ENCODE results near the gene MFN2.

The MFN2 gene

DNA sequence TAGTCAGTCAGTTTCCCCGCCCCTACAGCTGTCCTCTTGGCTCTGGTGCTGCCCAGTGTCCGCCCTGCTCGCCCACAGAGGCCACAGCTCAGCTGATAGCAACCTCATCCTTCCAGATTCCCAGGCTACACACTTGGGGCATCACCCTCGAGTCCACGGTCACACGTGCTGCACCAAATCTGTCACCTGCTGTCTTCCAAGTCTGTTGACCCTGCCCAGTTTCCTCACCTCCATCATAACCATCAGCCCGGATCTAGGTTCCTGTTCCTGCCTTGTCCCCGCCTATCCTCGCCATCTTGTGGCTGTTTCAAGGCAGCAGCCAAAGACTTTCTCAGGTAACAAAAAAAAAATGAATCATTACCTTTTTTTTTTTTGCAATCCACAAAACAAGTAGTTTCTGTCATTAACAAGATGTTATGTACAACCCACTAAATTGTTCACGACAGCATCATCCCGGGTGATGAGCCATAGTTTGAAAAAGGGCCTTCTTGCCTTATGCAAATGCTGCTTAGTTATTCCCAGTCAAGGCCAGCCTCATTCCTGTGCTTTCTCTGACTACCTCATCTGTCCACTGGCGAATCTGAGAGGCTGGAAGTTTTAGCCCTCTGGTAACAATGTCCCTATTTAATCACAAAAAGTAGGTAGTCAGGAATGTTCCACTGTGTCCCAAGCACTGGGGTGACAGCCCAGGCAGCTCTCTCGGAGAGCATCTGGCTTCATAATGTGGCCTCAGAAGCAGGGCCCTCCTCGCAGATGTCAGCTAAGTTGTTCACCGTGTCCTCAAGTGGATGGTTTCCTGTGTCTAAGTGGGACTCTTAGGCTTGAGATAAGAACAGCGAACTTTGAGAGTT lies 34.1 kb downstream of the MFN2 start:
- no peaks in the 10 kb centered on the region for H3K4me1 ChIP-seq (ENCODE audit: low read length)
- no peaks in the 10 kb centered on the region for H3K9me2 ChIP-seq (replicated peaks; ENCODE audit: insufficient read depth, low read length)
- no peak overlapping the region for H2AFZ ChIP-seq (ENCODE audit: low read length)
- H3K9me3 ChIP-seq (replicated peaks; ENCODE audit: insufficient read depth, low read length): no peaks in the 10 kb centered on the region
- no peak overlapping the region for H3K27ac ChIP-seq (ENCODE audit: low read length)
- H3K9ac ChIP-seq (ENCODE audit: low read length): no peak overlapping the region
- no peak overlapping the region for H3K4me3 ChIP-seq (ENCODE audit: low read length)
- no peaks in the 10 kb centered on the region for H3K79me2 ChIP-seq (ENCODE audit: low read length)
- no peak overlapping the region for H3K4me2 ChIP-seq (ENCODE audit: low read depth, low read length)
- H3K27me3 ChIP-seq (replicated peaks; ENCODE audit: insufficient read depth, low read length): no peaks in the 10 kb centered on the region
- TF ChIP-seq EZH2 (optimal IDR thresholded peaks at IDR 0.05; ENCODE audit: low read depth, low read length) (no peak), EZH2phosphoT487 (IDR thresholded peaks at IDR 0.05; ENCODE audit: low read length) (no peak)
- TF ChIP-seq, protein P1, sequence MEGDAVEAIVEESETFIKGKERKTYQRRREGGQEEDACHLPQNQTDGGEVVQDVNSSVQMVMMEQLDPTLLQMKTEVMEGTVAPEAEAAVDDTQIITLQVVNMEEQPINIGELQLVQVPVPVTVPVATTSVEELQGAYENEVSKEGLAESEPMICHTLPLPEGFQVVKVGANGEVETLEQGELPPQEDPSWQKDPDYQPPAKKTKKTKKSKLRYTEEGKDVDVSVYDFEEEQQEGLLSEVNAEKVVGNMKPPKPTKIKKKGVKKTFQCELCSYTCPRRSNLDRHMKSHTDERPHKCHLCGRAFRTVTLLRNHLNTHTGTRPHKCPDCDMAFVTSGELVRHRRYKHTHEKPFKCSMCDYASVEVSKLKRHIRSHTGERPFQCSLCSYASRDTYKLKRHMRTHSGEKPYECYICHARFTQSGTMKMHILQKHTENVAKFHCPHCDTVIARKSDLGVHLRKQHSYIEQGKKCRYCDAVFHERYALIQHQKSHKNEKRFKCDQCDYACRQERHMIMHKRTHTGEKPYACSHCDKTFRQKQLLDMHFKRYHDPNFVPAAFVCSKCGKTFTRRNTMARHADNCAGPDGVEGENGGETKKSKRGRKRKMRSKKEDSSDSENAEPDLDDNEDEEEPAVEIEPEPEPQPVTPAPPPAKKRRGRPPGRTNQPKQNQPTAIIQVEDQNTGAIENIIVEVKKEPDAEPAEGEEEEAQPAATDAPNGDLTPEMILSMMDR (IDR thresholded peaks at IDR 0.05; ENCODE audit: low read length): no peak
- no peak for DNase-seq
- no peaks in the 10 kb centered on the region for H3F3A ChIP-seq (ENCODE audit: insufficient read depth, low read length)
- no peaks in the 10 kb centered on the region for H3K36me3 ChIP-seq (replicated peaks; ENCODE audit: insufficient read depth, low read length)
- H4K20me1 ChIP-seq (ENCODE audit: insufficient read depth, low read length): no peaks in the 10 kb centered on the region

- Histone ChIP-seq H3K9me3 (replicated peaks; ENCODE audit: insufficient read depth, low read length) (no peaks in the 10 kb centered on the region), H3K4me2 (ENCODE audit: low read depth, low read length) (no peak overlapping the region), H3F3A (ENCODE audit: insufficient read depth, low read length) (no peaks in the 10 kb centered on the region), H2AFZ (ENCODE audit: low read length) (no peak overlapping the region), H3K79me2 (ENCODE audit: low read length) (peaks cover 6% of the 10 kb centered on the region), H4K20me1 (ENCODE audit: insufficient read depth, low read length) (no peaks in the 10 kb centered on the region), H3K4me1 (ENCODE audit: low read length) (no peaks in the 10 kb centered on the region), H3K27ac (ENCODE audit: low read length) (no peak overlapping the region), H3K27me3 (replicated peaks; ENCODE audit: insufficient read depth, low read length) (no peaks in the 10 kb centered on the region), H3K4me3 (ENCODE audit: low read length) (no peak overlapping the region), H3K36me3 (replicated peaks; ENCODE audit: insufficient read depth, low read length) (no peaks in the 10 kb centered on the region), H3K9me2 (replicated peaks; ENCODE audit: insufficient read depth, low read length) (no peaks in the 10 kb centered on the region), H3K9ac (ENCODE audit: low read length) (no peak overlapping the region)
- TF ChIP-seq, protein P1 (IDR thresholded peaks at IDR 0.05; ENCODE audit: low read length): no peak
- no peak for TF ChIP-seq EZH2 (optimal IDR thresholded peaks at IDR 0.05; ENCODE audit: low read depth, low read length)
- no peak for TF ChIP-seq EZH2phosphoT487 (IDR thresholded peaks at IDR 0.05; ENCODE audit: low read length)
- DNase-seq: no peak
Observed at GRCh38 chr1:12015001-12015491, 34.8 kb downstream of the MFN2 start.

DNA sequence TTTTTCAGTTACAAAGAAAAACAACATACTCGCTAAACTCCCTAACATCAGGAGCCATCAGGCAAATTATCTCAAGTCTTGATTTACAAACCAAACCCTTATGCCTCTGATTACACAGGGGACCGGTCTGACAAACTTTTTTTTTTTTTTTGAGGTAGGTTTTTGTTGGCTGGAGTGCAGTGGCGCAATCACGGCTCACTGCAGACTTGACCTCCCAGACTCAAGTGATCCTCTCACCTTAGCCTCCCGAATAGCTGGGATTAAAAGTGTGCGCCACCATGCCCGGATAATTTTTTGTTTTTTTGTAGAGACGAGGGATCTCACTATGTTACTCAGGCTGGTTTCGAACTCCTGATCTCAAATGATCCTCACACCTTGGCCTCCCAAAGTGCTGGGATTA lies 35.3 kb downstream of the MFN2 start:
- no peaks in the 10 kb centered on the region for H3F3A ChIP-seq (ENCODE audit: insufficient read depth, low read length)
- TF ChIP-seq EZH2 (optimal IDR thresholded peaks at IDR 0.05; ENCODE audit: low read depth, low read length) (no peak), EZH2phosphoT487 (IDR thresholded peaks at IDR 0.05; ENCODE audit: low read length) (no peak)
- TF ChIP-seq, protein P1 (IDR thresholded peaks at IDR 0.05; ENCODE audit: low read length): no peak

More for the DNA sequence above, 35.3 kb downstream of the MFN2 start:
- Histone ChIP-seq H2AFZ (ENCODE audit: low read length) (no peak overlapping the region), H3K9me2 (replicated peaks; ENCODE audit: insufficient read depth, low read length) (no peaks in the 10 kb centered on the region), H3K4me2 (ENCODE audit: low read depth, low read length) (no peak overlapping the region), H3K9ac (ENCODE audit: low read length) (no peak overlapping the region), H3K9me3 (replicated peaks; ENCODE audit: insufficient read depth, low read length) (no peaks in the 10 kb centered on the region), H3K27me3 (replicated peaks; ENCODE audit: insufficient read depth, low read length) (no peaks in the 10 kb centered on the region), H3K79me2 (ENCODE audit: low read length) (peaks cover 11% of the 10 kb centered on the region), H3K36me3 (replicated peaks; ENCODE audit: insufficient read depth, low read length) (no peaks in the 10 kb centered on the region), H4K20me1 (ENCODE audit: insufficient read depth, low read length) (no peaks in the 10 kb centered on the region), H3K27ac (ENCODE audit: low read length) (no peak overlapping the region), H3K4me3 (ENCODE audit: low read length) (no peak overlapping the region), H3K4me1 (ENCODE audit: low read length) (no peaks in the 10 kb centered on the region)
- no peak for DNase-seq
